Measurements from ENCODE around the gene ERN1. TPM values are rescaled to one million over a fixed set of nuclear protein-coding genes. Genes with fewer than 3 reads are reported as not detected.

ERN1 gene
- total and polyA plus RNA-seq, 2 donors (not counting 1 experiment from before 2014, with no cell fraction given): 3.3 to 11.7 TPM

- DNase-seq (ENCODE audit: low read depth in 2 of 2): peak; percentile 55 to 67
- Histone ChIP-seq H3K79me2 (ENCODE audit: control insufficient read depth, insufficient read depth, low read length) (no peaks in the 10 kb centered on the region), H2AFZ (ENCODE audit: low read length) (no peak overlapping the region), H3K9me3 (ENCODE audit: control insufficient read depth, insufficient read depth, low read depth, low read length) (no peaks in the 10 kb centered on the region), H3K4me1 (ENCODE audit: control insufficient read depth, extremely low read depth, insufficient read depth, low read length) (no peaks in the 10 kb centered on the region), H3K4me3 (replicated peaks in 1 of 4; ENCODE audit: control extremely low read depth in 1 of 4, insufficient read depth in 1 of 4, low read depth in 3 of 4, low read length in 4 of 4) (no peak overlapping the region), H3K27ac (ENCODE audit: insufficient read depth, low read length) (no peak overlapping the region), H3K27me3 (ENCODE audit: control insufficient read depth, insufficient read depth, low read length) (no peaks in the 10 kb centered on the region), H3K9ac (ENCODE audit: insufficient read depth, low read length) (no peak overlapping the region), H3K4me2 (ENCODE audit: extremely low read depth, insufficient read depth, low read length) (peak overlapping the region; percentile 44), H4K20me1 (ENCODE audit: control insufficient read depth, extremely low read depth, insufficient read depth, low read length) (no peaks in the 10 kb centered on the region), H3K36me3 (ENCODE audit: control insufficient read depth, insufficient read depth, low read length) (no peaks in the 10 kb centered on the region)
- TF ChIP-seq EZH2 (IDR thresholded peaks at IDR 0.05; ENCODE audit: low read length, missing control alignments): no peak
- TF ChIP-seq CTCF (conservative IDR thresholded peaks at IDR 0.05 in 1 of 2, IDR thresholded peaks at IDR 0.05 in 1 of 2; ENCODE audit: low read depth in 1 of 2, low read length in 2 of 2): peak; percentile 91 to 94
These were observed 104.1 kb downstream of the ERN1 start for GRCh38 chr17:64025732-64026294.

GRCh38 chr17:64024781-64025731, 104.9 kb downstream of the ERN1 start:
- TF ChIP-seq CTCF (conservative IDR thresholded peaks at IDR 0.05 in 1 of 2, IDR thresholded peaks at IDR 0.05 in 1 of 2; ENCODE audit: low read depth in 1 of 2, low read length in 2 of 2) (no peak), EZH2 (IDR thresholded peaks at IDR 0.05; ENCODE audit: low read length, missing control alignments) (no peak)
- DNase-seq (ENCODE audit: low read depth in 2 of 2): peak in 1 of 2 donors; percentile 28
- H3K36me3 ChIP-seq (ENCODE audit: control insufficient read depth, insufficient read depth, low read length): no peaks in the 10 kb centered on the region
- no peaks in the 10 kb centered on the region for H3K4me1 ChIP-seq (ENCODE audit: control insufficient read depth, extremely low read depth, insufficient read depth, low read length)
- H3K9me3 ChIP-seq (ENCODE audit: control insufficient read depth, insufficient read depth, low read depth, low read length): no peaks in the 10 kb centered on the region
- no peaks in the 10 kb centered on the region for H4K20me1 ChIP-seq (ENCODE audit: control insufficient read depth, extremely low read depth, insufficient read depth, low read length)
- no peak overlapping the region for H3K9ac ChIP-seq (ENCODE audit: insufficient read depth, low read length)
- no peaks in the 10 kb centered on the region for H3K79me2 ChIP-seq (ENCODE audit: control insufficient read depth, insufficient read depth, low read length)
- peak overlapping the region; percentile 44 for H3K4me2 ChIP-seq (ENCODE audit: extremely low read depth, insufficient read depth, low read length)
- no peak overlapping the region for H3K27ac ChIP-seq (ENCODE audit: insufficient read depth, low read length)
- no peak overlapping the region for H3K4me3 ChIP-seq (replicated peaks in 1 of 4; ENCODE audit: control extremely low read depth in 1 of 4, insufficient read depth in 1 of 4, low read depth in 3 of 4, low read length in 4 of 4)
- H3K27me3 ChIP-seq (ENCODE audit: control insufficient read depth, insufficient read depth, low read length): no peaks in the 10 kb centered on the region
- no peak overlapping the region for H2AFZ ChIP-seq (ENCODE audit: low read length)

- DNase-seq (ENCODE audit: low read depth in 2 of 2): no peak
- Histone ChIP-seq H3K9me3 (ENCODE audit: control insufficient read depth, insufficient read depth, low read depth, low read length) (no peaks in the 10 kb centered on the region), H3K4me2 (ENCODE audit: extremely low read depth, insufficient read depth, low read length) (no peak overlapping the region), H4K20me1 (ENCODE audit: control insufficient read depth, extremely low read depth, insufficient read depth, low read length) (no peaks in the 10 kb centered on the region), H3K4me3 (replicated peaks in 1 of 4; ENCODE audit: control extremely low read depth in 1 of 4, insufficient read depth in 1 of 4, low read depth in 3 of 4, low read length in 4 of 4) (no peak overlapping the region), H3K9ac (ENCODE audit: insufficient read depth, low read length) (no peak overlapping the region), H3K27me3 (ENCODE audit: control insufficient read depth, insufficient read depth, low read length) (no peaks in the 10 kb centered on the region), H3K4me1 (ENCODE audit: control insufficient read depth, extremely low read depth, insufficient read depth, low read length) (no peaks in the 10 kb centered on the region), H2AFZ (ENCODE audit: low read length) (no peak overlapping the region), H3K79me2 (ENCODE audit: control insufficient read depth, insufficient read depth, low read length) (no peaks in the 10 kb centered on the region), H3K27ac (ENCODE audit: insufficient read depth, low read length) (no peak overlapping the region), H3K36me3 (ENCODE audit: control insufficient read depth, insufficient read depth, low read length) (no peaks in the 10 kb centered on the region)
- TF ChIP-seq CTCF (conservative IDR thresholded peaks at IDR 0.05 in 1 of 2, IDR thresholded peaks at IDR 0.05 in 1 of 2; ENCODE audit: low read depth in 1 of 2, low read length in 2 of 2) (no peak), EZH2 (IDR thresholded peaks at IDR 0.05; ENCODE audit: low read length, missing control alignments) (no peak)
These were observed 105.7 kb downstream of the ERN1 start for GRCh38 chr17:64024215-64024654.
